HG02610 (cell line): ENCODE data around the gene ZGPAT.

Source experiments
- ATAC-seq: cut with Tn5 transposase; IDR thresholded peaks from one replicate; pipeline ENCODE4 v1.9.1; 2021; ENCODE audit warnings: mild to moderate bottlenecking, moderate library complexity; ENCODE audit not compliant: unreplicated experiment

Gene ZGPAT

GRCh38 chr20:63691711-63692435 is 16.0 kb upstream of the ZGPAT start:
- ATAC-seq, result no peak

DNA sequence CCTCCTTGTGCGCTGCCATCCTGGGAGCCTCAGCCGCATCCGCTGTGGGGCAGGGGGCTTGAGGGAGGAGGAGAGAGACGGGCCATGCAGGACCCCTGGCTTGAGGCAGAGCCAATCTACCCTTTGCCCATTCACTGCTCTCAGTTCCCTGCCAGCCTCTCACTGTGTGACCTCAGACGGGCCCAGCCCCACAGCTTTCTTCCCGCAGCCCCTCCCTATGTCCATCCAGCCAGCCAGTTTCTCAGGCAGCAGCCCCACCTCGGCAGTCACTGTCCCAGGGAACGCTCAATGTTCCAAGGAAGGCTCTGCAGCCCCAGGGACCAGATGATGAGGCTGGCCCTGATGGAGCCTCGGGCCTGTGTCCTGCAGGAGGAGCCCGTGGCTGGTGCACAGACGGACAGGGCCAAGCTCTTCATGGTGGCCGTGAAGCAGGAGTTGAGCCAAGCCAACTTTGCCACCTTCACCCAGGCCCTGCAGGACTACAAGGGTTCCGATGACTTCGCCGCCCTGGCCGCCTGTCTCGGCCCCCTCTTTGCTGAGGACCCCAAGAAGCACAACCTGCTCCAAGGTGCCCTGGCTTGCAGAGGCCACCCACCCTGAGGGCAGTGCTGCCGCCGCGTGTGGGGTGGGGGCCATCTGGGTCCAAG is 15.3 kb upstream of the ZGPAT start:
- no peak for ATAC-seq

DNA sequence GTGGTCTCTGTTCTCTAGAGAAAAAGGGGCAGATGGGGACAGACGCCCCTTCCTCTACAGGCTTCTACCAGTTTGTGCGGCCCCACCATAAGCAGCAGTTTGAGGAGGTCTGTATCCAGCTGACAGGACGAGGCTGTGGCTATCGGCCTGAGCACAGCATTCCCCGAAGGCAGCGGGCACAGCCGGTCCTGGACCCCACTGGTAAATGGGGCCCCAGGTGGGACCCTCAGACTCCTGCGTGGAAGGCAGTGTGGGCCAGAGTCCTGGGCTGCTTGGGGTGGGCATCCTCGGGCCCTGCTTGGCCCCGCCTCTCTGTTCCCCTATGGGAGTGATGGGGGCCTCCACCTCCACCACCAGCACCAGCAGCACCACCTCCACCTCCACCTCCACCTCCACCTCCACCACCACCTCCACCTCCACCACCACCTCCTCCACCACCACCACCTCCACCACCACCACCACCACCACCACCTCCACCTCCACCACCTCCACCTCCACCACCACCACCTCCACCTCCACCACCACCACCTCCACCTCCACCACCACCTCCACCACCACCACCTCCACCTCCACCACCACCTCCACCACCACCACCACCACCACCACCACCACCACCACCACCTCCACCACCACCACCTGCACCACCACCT is 14.6 kb upstream of the ZGPAT start:
- no peak for ATAC-seq

GRCh38 chr20:63693733-63694583 is 13.9 kb upstream of the ZGPAT start:
- no peak for ATAC-seq

DNA sequence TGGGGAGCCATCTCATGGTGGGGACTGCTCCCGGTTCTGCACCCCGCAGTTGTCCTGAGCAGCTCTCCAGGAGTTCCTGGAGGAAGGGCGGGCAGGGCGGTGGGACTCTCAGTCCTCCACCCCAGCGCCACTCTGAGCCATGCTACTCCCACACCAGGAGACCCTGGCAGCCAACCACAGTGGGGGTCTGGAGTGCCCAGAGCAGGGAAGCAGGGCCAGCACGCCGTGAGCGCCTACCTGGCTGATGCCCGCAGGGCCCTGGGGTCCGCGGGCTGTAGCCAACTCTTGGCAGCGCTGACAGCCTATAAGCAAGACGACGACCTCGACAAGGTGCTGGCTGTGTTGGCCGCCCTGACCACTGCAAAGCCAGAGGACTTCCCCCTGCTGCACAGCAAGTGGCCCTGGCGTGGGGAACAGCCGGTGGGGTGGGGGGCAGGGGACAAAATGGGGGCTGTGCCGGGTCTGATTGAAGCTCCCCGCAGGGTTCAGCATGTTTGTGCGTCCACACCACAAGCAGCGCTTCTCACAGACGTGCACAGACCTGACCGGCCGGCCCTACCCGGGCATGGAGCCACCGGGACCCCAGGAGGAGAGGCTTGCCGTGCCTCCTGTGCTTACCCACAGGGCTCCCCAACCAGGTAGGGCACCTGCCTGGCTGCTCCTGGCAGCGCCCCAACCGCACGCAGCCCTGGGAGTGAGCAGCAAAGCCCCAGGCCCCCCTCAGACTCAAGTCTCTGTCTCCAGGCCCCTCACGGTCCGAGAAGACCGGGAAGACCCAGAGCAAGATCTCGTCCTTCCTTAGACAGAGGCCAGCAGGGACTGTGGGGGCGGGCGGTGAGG is 13.0 kb upstream of the ZGPAT start:
- ATAC-seq, result no peak

DNA sequence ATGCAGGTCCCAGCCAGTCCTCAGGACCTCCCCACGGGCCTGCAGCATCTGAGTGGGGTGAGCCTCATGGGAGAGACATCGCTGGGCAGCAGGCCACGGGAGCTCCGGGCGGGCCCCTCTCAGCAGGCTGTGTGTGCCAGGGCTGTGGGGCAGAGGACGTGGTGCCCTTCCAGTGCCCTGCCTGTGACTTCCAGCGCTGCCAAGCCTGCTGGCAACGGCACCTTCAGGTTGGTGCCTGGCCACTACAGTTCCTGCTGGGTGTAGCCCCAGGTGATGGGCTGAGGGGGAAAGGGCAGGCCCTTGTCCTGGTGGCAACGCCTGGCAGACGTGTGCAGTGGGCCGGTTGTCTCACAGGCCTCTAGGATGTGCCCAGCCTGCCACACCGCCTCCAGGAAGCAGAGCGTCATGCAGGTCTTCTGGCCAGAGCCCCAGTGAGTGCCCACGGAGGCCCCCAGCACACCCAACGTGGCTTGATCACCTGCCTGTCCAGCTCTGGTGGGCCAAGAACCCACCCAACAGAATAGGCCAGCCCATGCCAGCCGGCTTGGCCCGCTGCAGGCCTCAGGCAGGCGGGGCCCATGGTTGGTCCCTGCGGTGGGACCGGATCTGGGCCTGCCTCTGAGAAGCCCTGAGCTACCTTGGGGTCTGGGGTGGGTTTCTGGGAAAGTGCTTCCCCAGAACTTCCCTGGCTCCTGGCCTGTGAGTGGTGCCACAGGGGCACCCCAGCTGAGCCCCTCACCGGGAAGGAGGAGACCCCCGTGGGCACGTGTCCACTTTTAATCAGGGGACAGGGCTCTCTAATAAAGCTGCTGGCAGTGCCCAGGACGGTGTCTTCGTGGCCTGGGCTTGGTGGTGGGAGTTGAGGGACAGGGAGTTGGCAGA is 12.2 kb upstream of the ZGPAT start:
- no peak for ATAC-seq

- ATAC-seq, result no peak
Observed at GRCh38 chr20:63696306-63696627, 11.6 kb upstream of the ZGPAT start.

- no peak for ATAC-seq
Observed at GRCh38 chr20:63696628-63697356, 11.0 kb upstream of the ZGPAT start, which contains the start of gene TNFRSF6B. Gene TNFRSF6B (plus strand): TSS chr20:63696652. CDS start chr20:63696768, 116 bp downstream.

DNA sequence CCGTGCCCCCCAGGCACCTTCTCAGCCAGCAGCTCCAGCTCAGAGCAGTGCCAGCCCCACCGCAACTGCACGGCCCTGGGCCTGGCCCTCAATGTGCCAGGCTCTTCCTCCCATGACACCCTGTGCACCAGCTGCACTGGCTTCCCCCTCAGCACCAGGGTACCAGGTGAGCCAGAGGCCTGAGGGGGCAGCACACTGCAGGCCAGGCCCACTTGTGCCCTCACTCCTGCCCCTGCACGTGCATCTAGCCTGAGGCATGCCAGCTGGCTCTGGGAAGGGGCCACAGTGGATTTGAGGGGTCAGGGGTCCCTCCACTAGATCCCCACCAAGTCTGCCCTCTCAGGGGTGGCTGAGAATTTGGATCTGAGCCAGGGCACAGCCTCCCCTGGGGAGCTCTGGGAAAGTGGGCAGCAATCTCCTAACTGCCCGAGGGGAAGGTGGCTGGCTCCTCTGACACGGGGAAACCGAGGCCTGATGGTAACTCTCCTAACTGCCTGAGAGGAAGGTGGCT is 10.4 kb upstream of the ZGPAT start:
- ATAC-seq, result no peak

- no peak for ATAC-seq
Observed at GRCh38 chr20:63697868-63698545, 9.8 kb upstream of the ZGPAT start.

DNA sequence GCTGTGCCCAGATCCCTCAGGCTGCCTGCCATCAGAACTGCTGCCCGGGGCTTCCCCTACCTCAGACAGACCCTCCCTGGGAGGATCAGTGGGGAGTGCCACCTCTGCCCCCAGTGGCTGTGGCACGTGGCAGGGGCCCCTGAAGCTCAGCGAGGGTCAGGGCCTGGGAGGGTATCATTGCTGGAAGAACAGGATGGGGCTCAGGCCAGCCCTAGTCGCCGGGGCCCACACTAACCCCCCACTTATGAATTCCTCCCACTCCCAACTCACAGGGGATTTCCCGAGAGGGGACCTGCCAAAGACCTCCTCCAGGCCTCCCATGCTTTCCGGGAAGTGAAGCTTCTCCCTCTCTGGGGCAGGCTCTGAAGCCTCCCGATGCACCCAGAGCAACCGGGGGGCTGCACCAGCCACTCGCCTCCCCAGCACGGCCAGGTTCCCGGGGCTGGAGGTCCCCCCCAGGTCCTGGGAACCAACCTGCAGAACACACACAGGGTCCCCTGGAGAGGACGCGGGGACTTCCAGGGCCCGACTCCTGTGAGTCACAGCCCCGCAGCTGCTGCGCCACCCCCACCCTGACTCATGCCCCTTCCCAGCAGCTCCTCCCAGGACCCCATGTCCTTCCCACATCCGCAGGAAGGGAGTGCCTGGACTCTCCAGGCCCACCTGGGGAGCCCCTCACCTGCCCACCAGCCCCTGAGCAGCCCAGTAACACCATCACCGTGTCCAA is 8.9 kb upstream of the ZGPAT start:
- ATAC-seq, result no peak

GRCh38 chr20:63699466-63700198 is 8.2 kb upstream of the ZGPAT start:
- no peak for ATAC-seq

DNA sequence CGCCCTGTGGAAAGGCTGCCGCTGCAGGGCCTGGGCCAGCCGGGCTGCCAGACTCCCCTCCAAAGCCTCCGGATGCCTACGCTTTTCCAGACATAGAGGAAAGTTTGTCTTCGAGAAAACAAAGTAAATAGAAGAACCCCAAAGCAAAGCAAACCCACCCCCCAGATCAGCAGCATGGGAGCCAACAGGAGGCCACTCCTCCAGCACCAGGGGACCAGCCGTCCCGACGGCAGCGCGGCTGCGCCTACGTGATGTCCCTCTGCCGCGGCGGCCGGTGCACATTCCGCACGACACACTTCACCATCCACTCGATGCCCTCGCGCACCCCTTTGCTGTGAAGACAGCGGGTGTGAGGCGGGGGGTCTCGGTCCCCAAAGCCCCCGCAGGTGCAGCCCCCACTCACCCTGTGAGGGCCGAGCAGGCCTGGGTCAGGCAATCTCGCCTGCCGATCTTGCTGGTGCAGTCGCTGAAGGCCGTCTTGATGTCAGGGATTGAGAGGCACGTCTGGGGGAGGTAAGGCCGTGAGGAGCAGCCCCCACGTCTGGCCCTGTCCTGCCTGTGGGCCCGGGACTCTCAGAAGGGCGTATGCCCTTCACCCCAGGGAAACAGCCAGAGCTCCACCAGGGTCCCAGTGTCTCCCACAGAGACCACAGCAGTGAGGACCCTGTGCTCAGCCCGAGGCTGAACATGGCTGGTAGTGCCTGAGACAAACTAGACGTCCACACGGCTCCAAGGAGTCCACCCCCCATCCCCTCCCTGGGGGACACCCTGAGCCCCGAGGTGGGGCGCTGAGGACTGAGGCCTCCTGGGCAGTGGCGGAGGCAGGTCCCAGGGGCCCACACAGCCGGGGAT is 7.4 kb upstream of the ZGPAT start:
- no peak for ATAC-seq

GRCh38 chr20:63701051-63701328 is 6.8 kb upstream of the ZGPAT start:
- ATAC-seq, result no peak

GRCh38 chr20:63701329-63702035 is 6.4 kb upstream of the ZGPAT start:
- ATAC-seq, result no peak
